ENCODE data around the gene CPA3.
A peak's percentile ranks its signal among the peaks of the same experiment; 100 is the strongest.

Gene CPA3

GRCh38 chr3:148863297-148863696, 1.8 kb upstream of the CPA3 start:
- no peak for DNase-seq

- DNase-seq: no peak
Measured at GRCh38 chr3:148863814-148864213, 1.3 kb upstream of the CPA3 start.

- DNase-seq: no peak
Measured at GRCh38 chr3:148866261-148866660, 1.2 kb downstream of the CPA3 start.

GRCh38 chr3:148873270-148873927, 8.3 kb downstream of the CPA3 start:
- DNase-seq: no peak

- no peak for DNase-seq
Measured at GRCh38 chr3:148873977-148874376, 8.9 kb downstream of the CPA3 start.

- DNase-seq: no peak
Measured at GRCh38 chr3:148878095-148878494, 13.0 kb downstream of the CPA3 start.

- no peak for DNase-seq
Measured at GRCh38 chr3:148879256-148879655, 14.2 kb downstream of the CPA3 start.

GRCh38 chr3:148880681-148881080, 15.6 kb downstream of the CPA3 start:
- peak; percentile 41 to 64 for DNase-seq

GRCh38 chr3:148881286-148881685, 16.2 kb downstream of the CPA3 start:
- no peak for DNase-seq

- no peak for DNase-seq
Measured at GRCh38 chr3:148882288-148882687, 17.2 kb downstream of the CPA3 start.

GRCh38 chr3:148883163-148883562, 18.1 kb downstream of the CPA3 start:
- DNase-seq: no peak

GRCh38 chr3:148884261-148884660, 19.2 kb downstream of the CPA3 start:
- DNase-seq: no peak

GRCh38 chr3:148889828-148890227, 24.7 kb downstream of the CPA3 start:
- DNase-seq: no peak

GRCh38 chr3:148896062-148896461, 31.0 kb downstream of the CPA3 start:
- DNase-seq: no peak

- DNase-seq: no peak
Measured at GRCh38 chr3:148901987-148902791, 37.1 kb downstream of the CPA3 start.

- DNase-seq: no peak
Measured at GRCh38 chr3:148903022-148903442, 37.9 kb downstream of the CPA3 start.

- no peak for DNase-seq
Measured at GRCh38 chr3:148903941-148904340, 38.8 kb downstream of the CPA3 start.

- no peak for DNase-seq
Measured at GRCh38 chr3:148906667-148907066, 41.6 kb downstream of the CPA3 start.

- DNase-seq: no peak
Measured at GRCh38 chr3:148911173-148911572, 46.1 kb downstream of the CPA3 start.

- no peak for DNase-seq
Measured at GRCh38 chr3:148911592-148911991, 46.5 kb downstream of the CPA3 start.

- peak in 1 of 2 experiments; percentile 11 for DNase-seq
Measured at GRCh38 chr3:148914936-148915690, 50.0 kb downstream of the CPA3 start.

- DNase-seq: no peak
Measured at GRCh38 chr3:148916132-148916531, 51.0 kb downstream of the CPA3 start.

GRCh38 chr3:148922467-148922866, 57.4 kb downstream of the CPA3 start:
- no peak for DNase-seq

- no peak for DNase-seq
Measured at GRCh38 chr3:148923592-148923991, 58.5 kb downstream of the CPA3 start.
